ENCODE measurements around the gene EEFSEC.

The EEFSEC gene

DNA sequence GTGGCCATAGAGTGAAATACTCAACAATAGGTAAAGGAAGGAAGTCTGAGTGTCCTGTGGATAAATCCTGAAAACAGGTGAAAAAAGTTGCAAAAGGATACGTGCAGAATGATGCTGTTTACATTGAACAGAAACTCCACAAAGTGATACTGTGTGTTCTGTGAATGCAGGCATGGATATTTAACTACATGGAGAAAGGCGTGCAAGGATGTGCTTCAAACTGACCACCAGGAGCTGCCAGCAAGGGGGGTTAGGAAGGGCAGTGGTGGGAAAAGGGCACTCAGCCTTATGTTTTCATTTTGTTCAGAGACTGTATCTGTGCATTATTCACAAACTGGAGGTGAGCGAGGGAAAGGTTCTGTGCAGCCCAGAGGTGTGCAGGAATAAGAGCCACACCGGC, 266.0 kb downstream of the EEFSEC start:
- DNase-seq = no peak

DNA sequence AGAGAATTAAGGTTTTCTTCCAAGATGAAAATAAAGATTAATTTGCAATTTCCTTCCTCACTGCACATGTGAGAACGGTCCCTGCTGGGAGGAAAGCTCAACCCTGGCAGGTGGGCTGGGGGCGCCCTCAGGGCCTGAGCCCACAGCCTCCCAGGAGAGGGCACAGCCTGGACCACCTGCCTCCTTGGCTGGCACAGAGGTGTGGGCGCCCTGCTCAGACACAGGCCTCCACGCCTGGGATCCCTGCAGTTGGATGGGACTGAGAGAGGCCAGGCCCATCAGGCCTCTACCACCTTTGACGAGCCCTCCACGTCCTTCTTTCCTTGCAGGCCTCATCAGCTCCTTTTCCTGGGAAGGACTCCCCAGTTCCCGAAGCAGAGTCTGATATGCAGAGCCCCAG, 267.0 kb downstream of the EEFSEC start:
- no peak for DNase-seq

DNA sequence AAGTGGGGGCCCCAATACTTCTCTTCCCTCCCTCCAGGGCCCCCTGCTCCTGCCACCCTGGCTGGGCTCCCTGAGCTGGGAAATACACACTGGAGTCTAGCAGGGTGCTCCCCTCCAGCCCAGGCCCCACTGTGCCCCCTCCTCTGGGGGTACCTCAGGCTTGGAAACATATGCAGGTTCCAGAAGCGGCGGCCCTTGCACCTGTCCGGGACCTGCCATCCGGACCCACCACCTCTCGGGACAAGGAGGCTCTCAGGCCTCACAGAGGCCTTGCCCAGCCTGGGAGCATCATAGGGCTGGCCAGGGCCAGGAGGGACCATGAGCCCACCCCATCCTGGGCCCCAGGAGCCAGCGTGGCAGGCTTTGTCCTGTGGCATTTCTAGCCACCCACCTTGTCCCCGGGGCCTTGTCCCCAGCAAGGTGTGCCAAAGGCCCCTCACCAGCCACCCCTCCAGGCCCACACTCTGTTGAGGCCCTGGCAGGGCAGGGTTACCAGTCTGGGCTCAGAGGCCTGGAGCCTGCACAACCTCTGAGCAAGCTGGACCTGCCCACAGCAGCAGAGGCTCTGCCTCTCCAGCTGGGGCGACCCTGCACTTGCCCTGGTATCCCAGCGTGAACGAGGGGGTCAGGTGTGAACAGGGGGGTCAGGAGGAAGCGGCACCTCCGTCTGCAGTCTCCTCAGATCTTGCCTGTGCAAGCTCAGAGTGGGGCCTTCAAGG, 267.6 kb downstream of the EEFSEC start:
- no peak for DNase-seq

DNA sequence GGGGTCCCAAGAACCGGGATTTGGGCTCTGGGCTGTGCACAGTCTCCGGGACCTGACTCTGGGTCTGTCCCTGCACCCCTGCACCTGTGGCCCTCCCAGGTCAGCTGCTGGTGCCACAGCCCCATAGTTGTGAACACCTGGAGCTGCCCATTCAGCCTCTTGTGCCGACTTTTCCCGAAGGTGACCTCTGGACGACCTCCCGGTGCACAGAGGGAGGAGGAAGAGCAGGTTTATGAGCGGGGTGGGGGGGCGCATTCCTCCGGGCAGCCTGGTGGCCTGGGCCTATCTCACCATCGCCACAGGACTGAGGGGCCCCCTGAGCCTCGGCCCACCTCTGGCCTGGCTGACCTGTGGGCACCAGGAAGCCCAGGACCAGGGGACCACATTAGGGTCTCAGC, 268.2 kb downstream of the EEFSEC start:
- no peak for DNase-seq

DNA sequence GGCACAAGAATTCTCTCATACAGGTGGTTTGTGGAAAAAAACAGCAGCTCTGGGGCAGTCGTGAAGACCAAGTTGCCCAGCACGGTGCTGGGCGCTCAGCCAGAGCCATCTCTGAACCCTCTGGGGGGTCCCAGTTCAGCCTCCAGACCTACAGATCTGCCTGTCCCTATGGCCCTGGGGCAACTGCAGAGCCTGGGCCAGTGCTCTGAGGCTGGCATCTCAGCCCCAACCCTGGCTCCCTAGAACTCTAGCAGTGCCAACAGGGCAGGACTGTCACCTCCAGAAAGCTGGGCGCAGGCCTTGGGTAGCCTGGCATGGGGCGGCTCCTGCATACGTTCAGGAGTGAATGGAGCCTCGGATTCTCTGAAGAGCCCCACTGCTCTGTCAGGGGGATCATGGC, 268.7 kb downstream of the EEFSEC start:
- DNase-seq = no peak

DNA sequence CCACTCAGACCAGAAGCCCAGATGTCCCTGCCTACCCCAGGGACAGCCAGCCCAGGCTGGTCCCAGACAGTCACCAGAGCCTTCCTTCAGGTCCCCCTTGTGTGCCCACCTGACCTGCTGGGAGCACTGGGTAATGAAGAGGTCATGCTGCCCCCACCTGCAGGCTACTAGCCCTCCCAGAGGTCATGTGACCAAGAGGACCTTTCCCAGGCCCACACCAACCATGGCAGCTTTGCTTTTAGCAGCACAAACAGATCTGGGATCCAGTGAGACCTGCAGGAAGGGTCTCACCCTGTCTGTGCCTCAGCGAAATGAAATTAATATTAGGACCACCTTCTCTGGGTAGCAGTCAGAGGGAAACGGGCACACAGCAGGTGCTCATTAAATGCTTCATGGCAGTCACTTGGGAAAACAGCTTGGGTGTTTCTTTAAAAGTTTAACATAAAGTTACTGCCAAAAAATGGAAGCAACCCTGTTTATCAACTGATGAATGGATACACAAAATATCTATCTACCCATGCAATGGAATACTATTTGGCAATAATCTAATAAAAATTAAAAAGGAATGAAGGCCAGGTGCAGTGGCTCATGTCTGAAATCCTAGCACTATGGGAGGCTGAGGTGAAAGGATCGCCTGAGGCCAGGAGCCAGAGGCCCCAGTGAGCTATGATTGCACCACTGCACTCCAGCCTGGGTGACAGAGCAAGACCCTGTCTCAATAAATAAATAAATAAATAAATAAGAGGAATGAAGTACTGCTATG, 269.7 kb downstream of the EEFSEC start:
- DNase-seq = no peak

DNA sequence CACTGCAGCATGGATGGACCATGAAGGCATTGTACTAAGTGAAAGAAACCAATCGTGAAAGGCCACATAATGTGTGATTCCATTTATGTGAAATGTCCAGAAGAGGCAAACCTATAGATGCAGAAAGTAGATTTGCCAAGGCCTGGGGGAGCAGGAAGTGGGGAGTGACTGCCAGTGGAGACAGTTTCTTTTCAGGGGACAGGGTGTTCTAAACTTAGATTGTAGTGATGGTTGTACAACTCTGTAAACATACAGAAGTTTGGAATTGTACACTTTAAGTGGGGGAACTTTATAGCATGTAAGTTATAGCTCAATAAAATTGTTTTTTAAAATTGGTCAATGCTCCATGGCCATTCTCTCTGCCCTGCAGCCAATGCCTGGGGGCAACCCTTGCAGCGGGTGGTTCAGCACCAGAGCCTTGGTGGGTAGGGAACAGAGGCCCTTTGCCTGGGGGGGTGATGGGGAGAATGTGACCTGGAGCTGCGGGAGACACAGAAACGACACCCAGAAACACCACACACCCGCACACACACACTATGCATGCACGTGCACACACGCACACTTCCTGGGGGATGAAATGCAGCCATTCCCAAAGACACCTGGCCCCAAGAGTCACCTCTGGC, 270.4 kb downstream of the EEFSEC start:
- DNase-seq = no peak

DNA sequence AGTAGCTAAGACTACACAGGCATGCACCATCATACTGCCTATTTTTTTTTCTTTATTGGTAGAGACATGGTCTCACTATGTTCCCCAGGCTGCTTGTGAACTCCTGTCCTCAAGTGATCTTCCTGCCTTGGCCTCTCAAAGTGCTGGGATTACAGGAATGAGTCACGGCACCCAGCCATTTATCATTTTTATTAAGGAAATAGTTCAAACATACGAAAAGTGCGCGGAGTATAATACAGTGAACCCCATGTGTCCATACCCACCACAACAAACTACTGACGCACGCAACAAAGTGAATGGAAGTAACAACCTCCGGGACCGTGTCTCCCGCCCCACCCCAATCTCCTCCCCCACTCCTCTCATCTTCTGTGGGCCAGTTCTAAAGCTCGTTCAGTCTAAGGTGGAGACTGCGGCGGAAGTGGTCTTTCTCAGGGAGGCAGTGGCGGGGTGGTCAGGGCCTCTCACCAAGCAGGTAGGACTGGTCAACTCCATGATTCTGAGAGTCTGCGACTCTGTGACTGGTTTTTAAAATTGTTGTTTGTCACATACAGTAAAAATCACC, 271.3 kb downstream of the EEFSEC start:
- DNase-seq = no peak

DNA sequence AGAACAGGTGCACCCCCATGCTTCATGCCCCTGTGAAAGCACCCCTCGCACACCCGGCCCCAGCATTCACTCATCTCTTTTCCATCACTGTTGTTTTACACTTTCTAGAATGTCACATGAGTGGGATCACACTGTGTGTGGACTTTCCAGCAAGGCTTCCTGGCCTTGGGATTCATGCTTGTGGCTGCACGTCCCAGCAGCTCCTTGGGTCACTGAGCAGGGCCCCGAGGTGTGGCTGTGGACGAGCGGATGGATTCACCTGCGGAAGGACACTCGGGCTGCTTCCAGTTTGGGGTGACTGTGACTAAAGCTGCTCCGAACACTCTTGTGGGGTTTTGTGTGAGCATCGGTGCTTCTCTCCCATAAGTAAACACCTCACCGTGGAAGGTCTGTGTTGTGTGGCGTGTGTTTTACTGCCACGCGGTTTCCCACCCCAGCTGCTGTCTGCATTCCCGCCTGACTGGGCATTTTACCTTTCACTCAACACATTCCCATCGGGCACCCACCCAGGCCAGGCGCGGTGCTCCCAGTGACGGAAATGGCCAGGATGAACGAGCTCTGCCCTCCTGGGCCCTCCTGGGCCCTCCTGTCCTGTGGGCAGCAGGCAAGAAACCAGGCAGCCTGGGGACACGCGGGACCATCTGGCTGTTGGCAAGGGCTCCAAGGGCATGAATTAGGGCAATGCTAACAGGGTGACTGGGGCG, 272.0 kb downstream of the EEFSEC start:
- DNase-seq = no peak

DNA sequence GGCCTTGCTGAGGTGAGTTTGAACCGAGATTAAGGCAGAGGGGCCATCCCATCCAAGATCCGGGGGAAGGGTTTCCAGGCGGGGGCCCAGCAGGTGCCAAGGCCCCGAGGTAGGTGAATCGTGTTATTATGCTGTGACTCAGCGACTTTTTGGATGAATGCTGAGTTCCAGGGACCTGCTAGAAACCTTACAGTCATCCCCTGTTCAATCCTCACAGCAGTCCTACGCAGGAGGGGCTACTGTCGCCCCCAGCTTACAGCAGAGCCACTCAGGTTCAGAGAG, 272.5 kb downstream of the EEFSEC start:
- no peak for DNase-seq

DNA sequence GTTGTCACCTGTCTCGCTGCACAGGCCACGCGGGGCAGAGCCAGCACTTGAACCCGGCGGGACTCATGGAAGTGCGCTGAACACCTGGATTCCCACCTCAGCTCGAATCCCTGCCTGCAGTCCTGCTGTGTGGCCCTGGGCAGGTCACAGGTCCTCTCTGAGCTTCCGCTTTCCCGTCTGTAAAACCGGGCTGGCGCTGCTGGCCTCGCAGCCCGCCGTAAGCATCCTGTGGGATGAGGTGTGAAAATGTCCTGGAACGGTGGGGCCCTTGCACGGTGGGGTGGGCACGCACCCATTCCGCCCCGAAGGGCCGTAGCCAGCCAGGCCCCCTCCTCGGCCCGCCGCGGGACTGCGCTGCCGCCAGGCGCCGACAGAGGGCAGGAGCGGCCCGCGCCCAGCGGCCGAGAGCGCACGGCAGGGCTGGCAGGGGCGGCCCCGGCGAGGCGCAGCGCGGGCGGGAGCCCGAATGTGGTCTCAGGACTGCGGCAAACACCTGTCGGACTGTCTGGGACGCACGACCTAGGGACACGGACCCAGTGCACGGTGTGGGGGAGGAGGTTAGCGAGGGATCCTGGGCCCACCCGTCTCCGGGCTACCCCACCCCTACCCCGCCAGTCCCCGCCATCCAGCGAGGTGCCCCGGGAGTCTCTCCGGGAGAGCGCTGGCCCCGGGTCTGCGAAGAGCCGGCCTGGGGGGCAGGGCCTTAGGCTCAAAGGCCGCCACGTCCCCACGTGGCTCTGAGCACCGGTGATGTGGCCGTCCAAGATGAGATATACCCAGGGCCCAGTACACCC, 273.0 kb downstream of the EEFSEC start:
- peak; percentile 35 for DNase-seq

DNA sequence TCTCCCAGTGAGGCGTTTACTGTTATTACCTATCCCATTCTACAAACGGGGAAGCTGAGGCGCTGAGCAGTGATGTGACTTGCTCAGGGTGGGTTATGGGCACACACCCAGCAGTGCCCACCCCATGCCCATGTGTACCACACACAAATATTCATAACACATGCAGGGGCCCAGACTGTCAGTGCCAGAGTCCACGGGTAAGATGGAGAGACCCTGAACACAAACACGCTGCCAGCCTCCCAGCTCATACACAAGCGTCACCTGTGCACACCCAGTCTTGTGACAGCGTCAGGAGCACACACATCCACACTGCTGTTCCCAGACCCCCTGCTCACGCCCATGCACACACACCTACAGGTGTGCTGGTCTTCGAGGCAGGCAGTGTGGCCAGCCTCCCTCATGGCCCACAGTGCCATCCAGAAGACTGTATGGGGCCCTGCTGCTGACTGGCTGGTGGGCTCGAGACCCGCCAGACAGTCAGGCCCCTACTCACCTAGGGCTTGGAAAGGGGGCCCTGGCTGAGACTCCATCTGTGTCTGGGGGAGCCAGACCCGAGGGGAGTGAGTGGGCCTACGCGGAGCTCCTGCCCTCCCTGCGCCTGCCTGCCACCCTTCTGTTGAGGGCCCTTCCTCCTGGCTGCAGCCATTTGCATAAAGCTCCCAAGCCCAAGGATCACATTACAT, 274.0 kb downstream of the EEFSEC start:
- no peak for DNase-seq

DNA sequence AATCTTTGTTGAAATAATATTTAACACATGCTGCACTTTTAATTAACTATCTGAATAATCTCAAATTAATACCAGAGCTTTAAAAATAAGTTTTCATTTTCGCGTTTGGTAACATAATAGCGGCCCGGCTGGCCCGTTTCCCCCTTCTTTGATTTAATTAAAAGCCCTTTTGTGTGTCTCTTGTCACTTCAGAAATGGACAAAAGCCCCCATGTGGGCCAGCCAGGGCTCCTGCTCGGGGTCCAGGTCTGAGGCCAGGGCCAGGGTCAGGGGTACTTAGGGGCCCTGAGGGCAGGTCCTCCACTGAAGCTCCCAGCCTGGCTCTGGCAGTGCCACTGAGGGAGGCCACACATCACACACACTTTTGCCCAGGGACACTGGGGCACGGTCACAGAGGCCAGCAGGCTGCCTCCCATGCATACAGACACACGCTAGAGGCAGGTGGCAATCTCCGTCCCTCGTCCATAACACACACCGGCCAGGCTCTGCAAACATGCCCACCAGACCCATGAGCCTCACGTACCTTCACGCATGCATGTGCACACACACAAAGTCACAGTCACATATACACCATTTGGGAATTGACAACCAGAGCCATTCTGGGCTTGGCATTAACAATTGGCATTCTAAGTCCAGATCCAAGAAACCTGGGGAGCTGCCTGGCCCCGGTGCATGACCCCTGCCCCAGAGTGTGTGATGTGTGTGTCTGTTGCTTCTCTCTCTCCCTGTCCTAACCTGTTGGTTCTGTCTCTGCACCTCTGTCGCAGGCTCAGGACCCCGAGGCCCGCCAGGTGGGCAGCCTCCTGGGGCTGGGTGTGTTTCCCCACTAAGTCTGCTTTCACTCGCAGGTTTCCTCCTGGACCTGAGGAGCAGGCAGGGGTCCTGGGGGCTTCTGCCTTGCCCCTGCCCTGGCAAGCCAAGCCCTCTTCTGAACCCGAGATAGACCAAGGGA, 274.9 kb downstream of the EEFSEC start:
- no peak for DNase-seq

DNA sequence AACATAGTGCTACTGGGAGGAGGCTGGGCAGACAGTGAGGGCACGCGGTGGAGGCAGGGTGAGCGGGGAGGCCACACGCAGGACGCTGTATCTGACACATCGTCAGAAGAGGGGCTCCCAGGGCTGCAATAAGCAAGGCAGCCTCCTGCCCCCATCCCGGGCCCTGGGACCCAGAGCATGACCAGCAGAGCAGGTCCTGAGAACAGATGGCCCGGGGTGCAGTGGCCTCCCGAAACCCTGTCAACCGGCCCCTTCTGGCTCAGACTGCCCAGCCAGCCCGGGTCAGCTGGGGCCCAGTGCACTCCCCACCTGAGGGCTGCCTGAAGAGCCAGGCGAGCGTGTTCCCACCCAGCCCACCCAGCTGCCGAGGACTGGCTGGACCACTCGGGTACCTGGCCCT, 276.0 kb downstream of the EEFSEC start:
- no peak for DNase-seq

DNA sequence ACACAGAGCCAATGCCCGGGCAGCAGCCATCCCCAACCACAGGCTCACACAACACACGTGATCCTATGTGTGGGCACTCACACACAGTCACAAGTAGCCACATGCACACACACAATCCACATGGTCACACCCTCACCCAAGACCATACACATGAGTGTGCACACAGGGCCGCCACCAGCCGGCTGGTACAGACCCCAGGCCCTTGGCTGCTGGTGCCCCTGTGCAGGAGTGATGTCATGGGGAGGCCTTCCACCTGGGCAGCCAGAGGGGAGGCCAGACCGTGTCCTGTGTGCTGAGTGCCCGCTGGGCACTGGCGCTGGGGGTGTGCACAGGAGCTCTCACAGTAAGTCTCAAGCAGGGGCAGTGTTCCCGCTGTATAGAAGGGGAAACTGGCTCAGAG, 276.5 kb downstream of the EEFSEC start:
- DNase-seq = no peak

DNA sequence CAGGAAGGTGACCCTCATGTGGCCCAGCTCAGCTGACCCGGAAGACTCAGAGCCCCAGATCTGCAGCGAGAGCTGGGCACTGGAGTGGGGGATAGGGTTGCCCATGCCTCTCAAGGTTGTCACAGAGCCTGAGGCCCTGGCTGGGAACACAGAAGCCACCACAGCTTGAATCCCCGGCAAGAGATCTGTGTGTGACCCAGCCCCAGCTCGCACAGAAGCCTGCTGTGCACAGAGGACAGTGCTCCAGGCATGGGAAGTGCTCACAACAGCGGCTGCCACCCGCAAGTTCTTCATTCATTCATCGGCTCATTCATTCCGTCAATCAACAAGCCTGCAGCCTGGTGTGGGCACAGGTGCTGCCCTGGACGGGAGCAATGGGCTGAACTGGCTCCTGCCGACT, 277.0 kb downstream of the EEFSEC start:
- no peak for DNase-seq

DNA sequence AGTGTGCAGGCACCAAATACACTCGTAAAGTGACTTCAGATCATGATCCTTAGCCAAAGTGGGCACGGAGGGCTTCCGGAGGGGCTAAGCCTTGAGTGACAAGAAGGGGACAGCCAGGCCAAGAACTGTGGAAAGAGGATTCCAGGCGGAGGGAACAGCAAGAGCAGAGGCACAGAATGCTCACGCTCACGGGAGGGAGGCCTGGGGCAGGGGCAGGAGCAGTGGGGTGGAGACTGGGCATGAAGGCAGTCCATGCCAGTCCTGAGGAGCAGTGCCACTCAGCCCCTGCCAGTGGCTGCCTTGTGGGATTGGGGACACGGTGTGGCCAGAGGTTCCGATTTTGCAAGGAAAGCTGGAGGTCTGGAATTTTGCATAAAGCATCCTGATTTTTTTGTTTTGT, 277.4 kb downstream of the EEFSEC start:
- no peak for DNase-seq

DNA sequence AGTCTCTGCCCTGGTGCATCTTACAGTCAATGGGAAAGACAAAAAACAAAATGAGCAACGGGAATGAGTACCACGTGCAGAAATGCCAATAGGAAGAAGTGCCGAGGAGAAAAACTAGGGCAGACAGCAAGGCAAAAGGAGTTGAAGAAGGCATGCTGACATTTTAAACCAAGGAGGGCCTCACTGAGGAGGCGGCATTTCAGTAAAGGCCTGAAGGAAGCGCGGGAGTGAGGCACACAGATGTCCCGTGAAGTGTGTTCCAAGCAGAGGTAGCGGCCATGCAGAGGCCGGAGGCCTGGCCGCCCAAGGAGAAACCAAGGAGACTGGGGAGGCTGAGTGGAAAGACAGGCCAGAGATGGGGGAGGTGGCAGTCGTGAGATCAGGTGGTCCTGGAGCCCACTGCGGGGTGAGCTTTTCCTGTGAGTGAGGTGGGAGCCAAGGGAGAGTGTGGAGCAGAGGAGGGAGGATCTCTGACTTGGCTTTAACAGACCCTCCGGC, 278.6 kb downstream of the EEFSEC start:
- no peak for DNase-seq

DNA sequence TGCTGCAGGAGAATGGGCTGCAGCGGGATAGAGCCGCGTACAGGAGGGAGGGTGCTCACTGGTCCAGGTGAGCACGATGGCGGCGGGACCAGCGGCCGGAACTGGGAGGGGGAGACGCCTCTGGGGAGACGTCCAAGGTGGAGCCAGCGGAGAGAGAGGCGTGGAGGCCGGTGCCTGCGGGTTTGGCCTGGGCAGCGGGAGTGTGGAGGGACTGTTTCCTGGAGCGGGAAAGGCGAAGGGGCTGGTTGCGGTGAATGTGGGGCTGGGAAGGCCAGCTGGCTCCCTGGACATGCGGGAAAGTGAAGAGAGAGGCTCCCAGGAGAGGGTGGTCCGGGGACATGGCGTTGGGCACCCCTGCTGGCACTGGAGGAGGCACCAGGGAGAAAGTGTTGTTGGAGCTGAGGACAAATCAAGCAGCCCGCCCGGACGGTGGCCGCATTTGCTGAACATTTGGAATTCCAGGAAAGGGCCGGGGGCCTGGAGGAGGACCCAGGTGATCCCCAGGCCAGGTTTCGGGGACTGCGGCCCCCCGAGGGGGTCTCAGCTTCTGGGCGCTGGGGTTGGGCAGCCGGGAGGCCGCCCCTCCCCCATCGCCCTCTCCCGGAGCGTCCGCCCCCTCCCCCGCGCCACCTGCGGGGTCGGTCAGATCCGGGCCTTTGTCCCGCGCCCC, 279.2 kb downstream of the EEFSEC start:
- no peak for DNase-seq

All from activated CD4-positive, alpha-beta T cell treated with anti-CD3 and anti-CD28 coated beads, Interleukin-2, amount 50 U/mL, for 16 hours (primary cell).